Esophagus muscularis mucosa (tissue), 4 donors: ENCODE measurements around the gene SPI1. TPM values are rescaled to one million over a fixed set of nuclear protein-coding genes. Genes with fewer than 3 reads are reported as not detected.

ENCODE experiments used
- DNase-seq: peaks from one replicate; pipeline ENCODE4 v3.0.0-alpha.2; 2017; ENCODE audit errors: extremely low spot score
- H3K27ac ChIP-seq, 4 donors: fragments of 200-600 bp; sonication (generic); replicated peaks in 1 of 4; 1 replicate in 3 of 4; 2 replicates in 1 of 4; pipeline ENCODE4 v1.5.1; 2016 to 2019; ENCODE audit warnings: mild to moderate bottlenecking in 1 of 4
- H3K27me3 ChIP-seq, 4 donors: fragments of 200-600 bp; sonication (generic); one replicate each; pipeline versions ENCODE4 v1.5.1 to v1.6.0; 2016 to 2019
- H3K36me3 ChIP-seq, 4 donors: fragments of 200-600 bp; sonication (generic); one replicate each; pipeline ENCODE4 v1.5.1; 2016 to 2019
- H3K4me1 ChIP-seq, 4 donors: fragments of 200-600 bp; sonication (generic); one replicate each; pipeline ENCODE4 v1.5.1; 2016 to 2019
- H3K4me3 ChIP-seq, 4 donors: fragments of 200-600 bp; sonication (generic); 1 replicate in 2 of 4; 2 replicates in 2 of 4; pipeline ENCODE4 v1.5.1; 2016 to 2019; ENCODE audit warnings: mild to moderate bottlenecking in 4 of 4, moderate library complexity in 1 of 4
- H3K9me3 ChIP-seq, 4 donors: fragments of 200-600 bp; sonication (generic); 1 replicate in 3 of 4; 2 replicates in 1 of 4; pipeline ENCODE4 v1.5.1; 2016 to 2019
- EP300 ChIP-seq: sonication (generic); formaldehyde crosslinking; IDR thresholded peaks from one replicate; pipeline ENCODE4 v1.6.1; 2017; ENCODE audit warnings: antibody characterized with exemption
- POLR2A ChIP-seq: fragments of 450-650 bp; IDR thresholded peaks from one replicate; pipeline ENCODE4 v1.6.1; 2017; ENCODE audit warnings: antibody characterized with exemption, moderate library complexity, mild to moderate bottlenecking, low read depth
- POLR2AphosphoS5 ChIP-seq, 2 donors: sonication (generic); formaldehyde crosslinking; IDR thresholded peaks; one replicate each; pipeline ENCODE4 v1.6.1; 2017; ENCODE audit warnings: antibody characterized with exemption in 2 of 2
- WGBS: methylation state at CpG from one replicate; pipeline ENCODE4 v1.1.5; 2018; 5-methylcytosine and 5-hydroxymethylcytosine counted together
- intact Hi-C: fragments of 100-400 bp; cut with DNase I; formaldehyde crosslinking; loops from one replicate; pipeline ENCODE4 v1.15.1; 2023
- total RNA-seq, 4 donors: library from RNA; depleted of rRNA; stranded (reverse); fragments of >200 nt; gene quantifications; one replicate each; pipeline versions ENCODE4 v1.1.0 to v1.2.1, GENCODE V29; 2016
- TF ChIP-seq, protein P1 (sequence below), 3 experiments: fragments of 200-600 bp in 2 of 3; fragments of 450-650 bp in 1 of 3; sonication (generic) in 2 of 3; IDR thresholded peaks; one replicate each; pipeline ENCODE4 v1.5.1; 2017 to 2019; ENCODE audit warnings: antibody characterized with exemption in 3 of 3, mild to moderate bottlenecking in 2 of 3, moderate library complexity in 1 of 3

SPI1 gene
- total RNA-seq, 4 donors from 2014 or later, result 17.6 to 34.6 (median 20.5) TPM

GRCh38 chr11:47348131-47348802 is 30.1 kb downstream of the SPI1 start:
- no peak for TF ChIP-seq POLR2A
- TF ChIP-seq, protein P1, sequence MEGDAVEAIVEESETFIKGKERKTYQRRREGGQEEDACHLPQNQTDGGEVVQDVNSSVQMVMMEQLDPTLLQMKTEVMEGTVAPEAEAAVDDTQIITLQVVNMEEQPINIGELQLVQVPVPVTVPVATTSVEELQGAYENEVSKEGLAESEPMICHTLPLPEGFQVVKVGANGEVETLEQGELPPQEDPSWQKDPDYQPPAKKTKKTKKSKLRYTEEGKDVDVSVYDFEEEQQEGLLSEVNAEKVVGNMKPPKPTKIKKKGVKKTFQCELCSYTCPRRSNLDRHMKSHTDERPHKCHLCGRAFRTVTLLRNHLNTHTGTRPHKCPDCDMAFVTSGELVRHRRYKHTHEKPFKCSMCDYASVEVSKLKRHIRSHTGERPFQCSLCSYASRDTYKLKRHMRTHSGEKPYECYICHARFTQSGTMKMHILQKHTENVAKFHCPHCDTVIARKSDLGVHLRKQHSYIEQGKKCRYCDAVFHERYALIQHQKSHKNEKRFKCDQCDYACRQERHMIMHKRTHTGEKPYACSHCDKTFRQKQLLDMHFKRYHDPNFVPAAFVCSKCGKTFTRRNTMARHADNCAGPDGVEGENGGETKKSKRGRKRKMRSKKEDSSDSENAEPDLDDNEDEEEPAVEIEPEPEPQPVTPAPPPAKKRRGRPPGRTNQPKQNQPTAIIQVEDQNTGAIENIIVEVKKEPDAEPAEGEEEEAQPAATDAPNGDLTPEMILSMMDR (IDR thresholded peaks at IDR 0.05), result no peak
- no peak for TF ChIP-seq POLR2AphosphoS5 (IDR thresholded peaks at IDR 0.05)
- no peak for TF ChIP-seq EP300
- Histone ChIP-seq H3K27me3 (no peaks in the 10 kb centered on the region), H3K4me1 (peaks cover 0 to 4% (median 0%) of the 10 kb centered on the region in 4 donors), H3K9me3 (no peaks in the 10 kb centered on the region), H3K36me3 (peaks cover 0 to 77% (median 0%) of the 10 kb centered on the region in 4 donors), H3K4me3 (no peak overlapping the region), H3K27ac (no peak overlapping the region)
- 89% methylated on average over 22 of the region's 24 CpGs for WGBS
- intact Hi-C loops, result no loop called here
- no peak for DNase-seq

DNA sequence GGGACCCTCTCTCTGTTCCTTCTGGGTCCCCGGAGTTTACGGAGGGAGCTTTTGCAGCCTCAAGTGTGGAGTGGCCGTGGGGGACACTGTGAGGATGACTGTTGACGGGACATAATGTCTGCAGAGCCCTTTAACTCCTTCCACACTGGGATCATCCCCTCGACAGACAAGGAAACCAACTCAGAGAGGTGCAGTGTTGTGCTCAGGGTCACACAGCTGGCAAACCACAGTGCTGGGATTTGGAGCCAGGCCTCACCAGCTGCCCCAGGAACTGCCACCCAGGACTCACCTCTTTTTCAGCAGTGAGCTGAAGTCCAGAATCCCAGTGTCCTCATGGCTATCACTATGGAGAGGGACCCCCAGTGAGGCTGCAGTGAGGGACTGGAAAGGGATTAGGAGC is 31.2 kb downstream of the SPI1 start:
- Histone ChIP-seq H3K36me3 (peaks cover 0 to 88% (median 0%) of the 10 kb centered on the region in 4 donors), H3K4me3 (no peak overlapping the region), H3K9me3 (no peaks in the 10 kb centered on the region), H3K4me1 (peaks cover 0 to 4% (median 0%) of the 10 kb centered on the region in 4 donors), H3K27ac (no peak overlapping the region), H3K27me3 (no peaks in the 10 kb centered on the region)
- WGBS, result 80% methylated on average over 5 of the region's 5 CpGs
- intact Hi-C loops, result no loop called here
- TF ChIP-seq POLR2AphosphoS5 (IDR thresholded peaks at IDR 0.05) (no peak), POLR2A (no peak), EP300 (no peak)
- TF ChIP-seq, protein P1 (IDR thresholded peaks at IDR 0.05), result no peak
- DNase-seq, result no peak

DNA sequence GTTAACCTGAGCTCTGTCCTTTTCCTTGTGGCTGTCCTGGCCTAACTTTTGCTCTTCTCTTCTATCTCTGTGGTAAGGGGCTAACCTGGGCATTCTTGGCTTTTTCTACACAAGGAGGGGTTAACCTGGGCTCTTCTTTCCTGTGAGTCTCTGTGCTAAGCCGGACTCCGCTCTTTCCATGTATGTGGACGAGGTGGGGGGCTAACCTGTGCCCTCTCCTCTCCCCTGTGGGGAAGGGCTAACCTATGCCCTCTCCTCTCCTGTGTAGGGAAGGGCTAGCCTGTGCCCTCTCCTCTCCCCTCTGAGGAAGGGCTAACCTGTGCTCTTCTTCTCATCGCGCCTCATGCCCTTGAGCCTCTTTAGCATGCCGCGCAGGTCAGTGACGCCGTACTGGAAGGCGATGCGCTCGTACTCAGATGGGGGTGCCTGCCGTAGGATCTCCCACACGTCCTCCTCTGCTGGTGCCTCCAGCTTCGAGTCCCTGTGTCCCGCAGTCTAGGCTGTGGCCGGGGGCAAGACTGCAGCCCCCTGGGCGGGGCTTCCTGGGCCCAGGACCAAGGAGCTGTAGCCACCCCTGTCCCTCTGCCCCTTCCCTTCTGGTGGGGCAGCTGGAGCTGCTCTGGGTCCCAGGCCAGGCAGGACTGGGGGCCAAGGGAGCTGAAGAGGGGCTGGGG is 32.3 kb downstream of the SPI1 start:
- peaks cover 0 to 87% (median 0%) of the 10 kb centered on the region in 4 donors for H3K36me3 ChIP-seq
- intact Hi-C loops, result no loop called here
- DNase-seq, result no peak
- no peak overlapping the region for H3K4me3 ChIP-seq
- TF ChIP-seq EP300, result no peak
- TF ChIP-seq, protein P1 (IDR thresholded peaks at IDR 0.05), result no peak
- no peak for TF ChIP-seq POLR2AphosphoS5 (IDR thresholded peaks at IDR 0.05)
- no peak for TF ChIP-seq POLR2A
- peaks cover 0 to 4% (median 0%) of the 10 kb centered on the region in 4 donors for H3K4me1 ChIP-seq
- 94% methylated on average over 18 of the region's 18 CpGs for WGBS
- H3K9me3 ChIP-seq, result no peaks in the 10 kb centered on the region
- H3K27me3 ChIP-seq, result no peaks in the 10 kb centered on the region
- H3K27ac ChIP-seq, result no peak overlapping the region

- Histone ChIP-seq H3K4me3 (no peak overlapping the region), H3K9me3 (no peaks in the 10 kb centered on the region), H3K27me3 (no peaks in the 10 kb centered on the region), H3K4me1 (peaks cover 0 to 4% (median 0%) of the 10 kb centered on the region in 4 donors), H3K27ac (no peak overlapping the region), H3K36me3 (peaks cover 0 to 90% (median 0%) of the 10 kb centered on the region in 4 donors)
- no peak for TF ChIP-seq POLR2A
- TF ChIP-seq POLR2AphosphoS5 (IDR thresholded peaks at IDR 0.05), result no peak
- TF ChIP-seq EP300, result no peak
- TF ChIP-seq, protein P1 (IDR thresholded peaks at IDR 0.05), result no peak
- intact Hi-C loops, result no loop called here
- WGBS, result 98% methylated on average over 15 of the region's 15 CpGs
- no peak for DNase-seq
Observed at GRCh38 chr11:47342854-47343253, 35.5 kb downstream of the SPI1 start.
